DND-41 (cell line): Measurements from ENCODE around the gene GNAO1.

Experiments
- CTCF ChIP-seq: IDR thresholded peaks from 2 replicates; pipeline ENCODE4 v1.5.1; 2012; ENCODE audit warnings: borderline replicate concordance, low read length, moderate library complexity, mild to moderate bottlenecking; ENCODE audit not compliant: poor library complexity, severe bottlenecking; ENCODE audit errors: extremely low read depth
- EZH2 ChIP-seq: IDR thresholded peaks from 3 replicates; pipeline ENCODE4 v1.6.1; 2012; ENCODE audit warnings: borderline replicate concordance, low read depth, mild to moderate bottlenecking, moderate library complexity, low read length, inconsistent platforms; ENCODE audit not compliant: severe bottlenecking

- TF ChIP-seq CTCF: no peak
- no peak for TF ChIP-seq EZH2
Measured at GRCh38 chr16:56282451-56282850, 91.2 kb downstream of the GNAO1 start.
